CD4-positive, alpha-beta T cell treated with Interleukin-1 beta for 1 hour (primary cell): ENCODE results near the gene ITSN2.

Source experiments
- DNase-seq, 2 donors: peaks; one replicate each; pipeline ENCODE4 v3.0.0-alpha.2; 2020 to 2022

ITSN2 gene

GRCh38 chr2:24262421-24262970, 97.8 kb downstream of the ITSN2 start:
- DNase-seq, result no peak

- no peak for DNase-seq
These were observed 98.9 kb downstream of the ITSN2 start for GRCh38 chr2:24261441-24261840.

GRCh38 chr2:24259316-24259715, 101.0 kb downstream of the ITSN2 start:
- DNase-seq, result no peak

GRCh38 chr2:24258718-24259117, 101.6 kb downstream of the ITSN2 start:
- DNase-seq, result no peak

DNA sequence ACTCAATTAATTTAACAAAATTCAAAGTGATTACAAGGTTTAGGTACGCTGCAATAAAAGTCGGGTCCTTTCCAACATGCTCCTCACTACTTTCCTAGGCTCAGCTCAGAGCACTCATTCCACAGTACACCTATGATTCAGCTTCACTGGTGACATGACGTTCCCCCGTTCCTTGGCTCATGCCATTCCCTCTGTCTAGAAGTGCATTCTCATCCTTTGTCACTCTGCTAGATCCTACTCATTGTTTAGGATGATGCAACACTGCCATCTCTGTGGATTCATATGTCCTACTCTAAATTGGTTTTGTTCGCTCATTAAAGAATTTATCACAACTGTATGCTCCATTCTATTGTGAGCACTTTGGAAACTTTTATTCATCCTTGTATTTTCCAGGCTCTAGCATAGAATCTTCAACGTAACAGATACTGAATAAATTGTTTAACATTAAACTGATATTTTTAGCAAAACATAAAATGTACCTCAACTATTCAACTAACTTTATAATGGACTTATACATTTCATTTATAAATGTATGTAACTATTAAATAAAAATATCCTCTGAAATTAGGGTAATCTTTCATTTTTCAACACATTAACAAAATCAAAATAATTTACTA, 106.9 kb downstream of the ITSN2 start:
- DNase-seq, result no peak

DNA sequence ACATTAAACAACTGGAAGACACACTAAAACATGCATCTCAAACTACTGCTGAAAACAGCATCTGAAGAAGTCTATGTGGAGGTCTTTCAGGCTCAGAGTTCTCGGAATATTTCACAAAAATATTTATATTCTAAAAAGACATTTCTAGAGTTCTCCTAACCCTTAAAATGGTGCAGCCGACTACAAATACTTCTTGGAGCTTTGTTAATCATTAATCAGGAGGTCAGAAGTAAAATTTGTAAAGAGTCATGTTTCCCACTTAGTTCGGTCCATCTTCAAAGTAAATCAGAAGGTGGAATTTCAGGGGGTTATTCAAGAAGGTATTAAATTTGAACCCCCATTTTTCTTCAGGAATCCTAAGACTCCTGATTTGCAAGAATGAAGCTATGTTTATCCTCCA, 112.7 kb downstream of the ITSN2 start:
- no peak for DNase-seq

- DNase-seq, result no peak
These were observed 113.2 kb downstream of the ITSN2 start for GRCh38 chr2:24247164-24247563.

DNA sequence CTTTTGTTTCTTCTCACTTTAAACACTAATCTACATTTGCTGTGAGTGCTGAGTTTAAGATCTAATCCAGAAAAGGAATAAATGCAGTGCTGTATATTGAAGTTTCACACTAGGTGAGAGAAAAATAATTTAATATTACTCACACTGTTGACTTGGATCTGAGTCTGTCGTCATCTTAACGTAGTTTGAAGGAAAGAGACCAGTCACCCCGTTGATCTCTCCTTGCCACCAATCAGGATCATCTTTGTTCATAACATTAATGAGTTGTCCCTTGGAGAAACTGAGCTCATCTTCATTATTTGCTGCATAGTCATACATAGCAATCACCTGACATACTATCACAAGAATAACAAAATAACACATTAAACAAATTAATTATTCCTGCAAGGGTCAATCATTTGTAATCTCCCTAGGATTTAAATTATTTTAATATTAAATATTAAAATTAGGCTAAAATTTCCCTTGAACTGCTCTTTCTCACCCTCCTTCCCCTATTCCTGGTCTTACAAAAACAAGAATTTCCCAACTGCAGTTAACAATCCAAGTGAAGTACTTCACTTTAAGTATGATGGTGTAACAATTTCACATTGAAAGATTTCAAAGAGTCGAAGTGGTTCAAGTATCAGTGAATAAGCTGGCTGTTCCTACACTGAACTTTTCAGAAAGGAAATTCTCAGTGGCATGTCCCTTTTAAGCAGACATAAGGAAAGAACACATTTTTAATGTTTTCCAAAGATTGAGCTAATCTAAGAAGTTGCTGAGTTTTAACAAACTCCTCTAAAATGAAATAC, 114.2 kb downstream of the ITSN2 start:
- no peak for DNase-seq

GRCh38 chr2:24241528-24241927, 118.8 kb downstream of the ITSN2 start:
- DNase-seq, result no peak

GRCh38 chr2:24239553-24239952, 120.8 kb downstream of the ITSN2 start:
- DNase-seq, result no peak

GRCh38 chr2:24238158-24238557, 122.2 kb downstream of the ITSN2 start:
- DNase-seq, result no peak

GRCh38 chr2:24237313-24237712, 123.0 kb downstream of the ITSN2 start:
- DNase-seq, result no peak

DNA sequence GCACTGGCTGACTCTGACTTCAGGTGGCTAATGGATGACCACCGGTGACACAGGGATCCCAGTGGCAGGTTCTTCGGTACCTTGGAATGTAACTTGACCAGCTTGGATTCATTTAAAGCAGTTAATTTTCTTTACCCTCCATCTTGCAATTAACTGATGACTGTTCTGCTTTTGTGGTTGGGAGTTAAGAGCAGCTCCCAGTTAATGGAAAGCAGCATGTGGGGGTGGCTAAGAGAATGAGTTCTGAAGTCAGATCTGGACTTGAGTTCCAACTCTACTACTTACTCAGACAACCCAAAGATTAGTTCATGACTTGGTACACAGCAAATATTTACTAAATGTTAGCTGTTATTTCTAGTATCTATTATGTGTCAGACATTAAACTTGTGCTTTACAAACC, 127.0 kb downstream of the ITSN2 start:
- no peak for DNase-seq

DNA sequence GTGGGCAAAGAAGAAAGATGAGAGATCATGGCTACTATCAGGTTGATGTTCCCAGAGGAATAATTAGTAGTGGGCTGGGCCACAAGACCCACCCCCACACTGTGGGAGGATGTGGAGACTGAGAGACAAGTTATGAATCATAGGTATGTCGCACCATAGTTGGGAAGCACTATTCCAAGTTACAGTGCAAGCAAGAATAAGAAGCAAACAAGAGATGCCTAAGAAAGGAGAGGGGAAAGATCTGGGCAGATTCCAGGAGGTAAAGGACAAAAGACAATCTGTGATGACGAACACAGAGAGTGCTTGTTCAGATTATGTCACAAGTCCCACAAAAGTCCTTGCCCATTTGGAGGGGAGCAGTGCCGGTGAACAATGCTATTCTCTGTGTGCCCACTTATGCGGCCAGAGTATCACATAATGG, 128.9 kb downstream of the ITSN2 start:
- DNase-seq, result no peak

- DNase-seq, result no peak
These were observed 131.9 kb downstream of the ITSN2 start for GRCh38 chr2:24228470-24228869.

DNA sequence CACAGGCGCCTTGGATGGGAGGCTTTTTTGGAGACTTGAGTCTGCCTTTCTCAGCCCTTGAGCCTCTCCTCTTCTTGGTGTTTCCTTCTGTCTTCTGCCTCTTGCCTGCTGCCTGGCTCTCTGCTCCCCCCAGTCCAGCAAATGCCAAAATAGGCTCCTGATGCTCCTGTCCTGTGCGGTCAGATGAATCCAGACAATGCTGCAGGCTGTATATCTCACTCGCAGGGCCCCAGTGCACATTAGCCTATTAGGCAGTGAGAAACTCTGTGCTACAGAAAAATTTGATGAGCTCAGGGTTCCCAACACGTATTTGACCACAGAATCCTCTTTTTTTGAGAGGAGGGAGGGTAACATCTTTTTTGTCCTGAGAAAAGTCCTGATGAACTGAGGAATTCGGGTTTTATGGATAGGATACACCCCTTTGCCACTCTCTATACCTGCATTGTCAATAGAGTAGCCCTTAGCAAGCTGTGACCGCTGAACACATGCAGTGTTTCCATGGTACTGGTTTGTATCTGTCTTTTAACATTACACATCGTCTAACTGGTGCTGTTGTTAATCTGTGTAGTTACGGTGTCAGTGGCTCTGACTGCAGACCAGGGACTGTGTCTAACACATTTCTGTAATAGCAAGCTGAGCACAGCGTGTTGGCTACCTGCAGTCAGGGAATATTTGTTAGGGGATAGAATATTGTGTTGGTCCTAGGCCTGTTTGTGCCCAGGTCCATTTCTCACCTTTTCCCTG, 134.7 kb downstream of the ITSN2 start:
- DNase-seq, result no peak

GRCh38 chr2:24222946-24223345, 137.4 kb downstream of the ITSN2 start:
- no peak for DNase-seq

DNA sequence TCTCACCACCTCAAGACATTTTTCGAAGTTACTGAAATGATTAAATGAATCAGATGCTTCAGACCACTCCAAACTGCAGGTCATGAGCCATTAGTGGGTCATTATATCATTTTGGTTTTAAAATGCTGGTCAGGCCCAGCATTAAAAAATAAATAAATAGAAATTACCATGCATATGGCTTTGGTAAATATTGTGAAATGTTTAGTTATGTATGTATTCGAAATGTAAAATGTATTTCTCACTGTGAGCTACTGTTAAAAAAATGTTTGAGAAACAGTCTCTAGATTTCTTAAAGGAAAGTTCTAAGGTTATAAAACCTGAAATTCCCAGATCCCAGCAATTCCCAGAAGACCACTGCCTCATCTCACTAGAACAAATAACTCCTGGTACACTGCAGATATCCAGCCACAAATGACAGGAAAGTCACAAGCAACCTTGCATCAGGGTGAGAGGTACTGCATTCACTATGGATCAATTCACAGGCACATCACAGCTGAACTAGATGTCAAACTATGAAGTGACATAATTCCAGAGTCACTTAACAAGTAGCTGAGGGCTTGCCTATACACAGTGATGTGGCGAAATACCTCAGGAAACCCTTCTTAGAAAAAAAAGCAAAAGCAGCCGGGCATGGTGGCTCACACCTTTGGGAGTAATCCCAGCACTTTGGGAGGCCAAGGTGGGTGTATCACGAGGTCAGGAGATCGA, 138.8 kb downstream of the ITSN2 start:
- no peak for DNase-seq

DNA sequence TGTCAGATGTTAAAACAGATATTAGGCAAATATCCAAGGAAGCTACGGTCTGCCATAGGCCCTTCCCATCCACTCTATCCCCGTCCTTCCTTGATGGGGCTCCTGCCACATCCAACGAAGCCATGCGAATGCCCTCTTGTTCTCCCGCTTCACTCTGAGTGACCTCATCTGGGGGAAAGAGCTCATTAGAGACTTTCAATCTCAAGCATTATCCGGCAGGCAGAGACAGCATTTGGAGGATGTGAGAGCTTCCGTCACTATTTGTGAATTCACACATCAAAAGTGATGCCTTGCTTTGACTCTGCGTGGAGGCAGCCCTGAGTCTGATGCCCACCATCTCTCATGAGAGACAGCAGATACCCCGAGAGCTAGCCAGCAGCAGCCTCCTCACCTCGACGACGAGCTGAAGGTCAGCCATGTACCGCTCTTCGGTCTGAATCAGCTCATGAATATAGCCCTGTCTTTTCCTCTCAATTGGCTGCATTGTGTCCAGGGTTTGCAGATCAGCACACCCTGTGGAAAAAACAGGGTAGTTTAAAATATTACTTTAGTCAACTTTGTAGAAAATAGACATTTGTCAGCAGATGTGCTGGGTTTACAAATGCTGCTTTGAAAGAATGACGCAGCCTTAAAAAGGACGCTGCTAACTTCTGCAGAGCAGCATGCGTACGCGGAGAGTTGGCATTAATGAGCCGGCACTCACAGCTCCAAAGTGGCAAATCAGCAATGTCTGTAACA, 139.6 kb downstream of the ITSN2 start:
- DNase-seq, result no peak

DNA sequence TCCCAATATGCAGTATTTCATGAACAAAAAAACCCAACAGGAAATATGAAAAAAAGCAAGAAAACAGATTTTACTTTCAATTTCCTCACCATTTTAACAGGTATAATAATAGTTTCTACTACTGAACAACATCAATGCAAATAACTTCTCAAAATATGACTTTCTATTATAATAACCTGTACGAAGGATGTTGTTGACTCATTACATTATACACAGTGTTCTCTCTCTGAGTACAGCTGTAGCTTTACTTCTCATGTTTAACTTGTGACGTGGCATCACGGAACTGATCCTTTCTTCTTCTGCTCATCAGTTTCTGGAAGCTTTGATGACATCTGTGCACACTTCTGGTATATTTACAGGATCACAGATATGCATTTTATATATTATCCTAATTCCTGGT, 145.5 kb downstream of the ITSN2 start:
- no peak for DNase-seq

GRCh38 chr2:24211408-24211807, 148.9 kb downstream of the ITSN2 start:
- no peak for DNase-seq

GRCh38 chr2:24210723-24211122, 149.6 kb downstream of the ITSN2 start:
- no peak for DNase-seq
